K562 treated with DMSO at 1 percent for 12 hours (cell line): ENCODE data around the gene CEP164. TPM values are rescaled to one million over a fixed set of nuclear protein-coding genes. Genes with fewer than 3 reads are reported as not detected.

ENCODE experiments used
- total RNA-seq: library from RNA; unstranded; fragments of 300-600 nt; gene quantifications from 2 replicates; pipeline ENCODE4 v1.2.3, GENCODE V29; 2022; ENCODE audit not compliant: insufficient read depth

Gene CEP164
- total RNA-seq: 9.0 and 18.5 TPM in 2 replicates

GRCh38 chr11:117327567-117328374 is at the start of gene CEP164:
TSS of gene CEP164 (plus strand) at chr11:117327854. CDS start at chr11:117338587, 10,733 bp downstream.

GRCh38 chr11:117290809-117291396 is 36.8 kb upstream of the CEP164 start, which contains the start of gene BACE1-AS:
TSS of gene BACE1-AS (plus strand) at chr11:117291346.

GRCh38 chr11:117316197-117316961 is 11.3 kb upstream of the CEP164 start, which contains the start of gene BACE1:
TSS of gene BACE1 (minus strand) at chr11:117316256. CDS start at chr11:117315795, 461 bp downstream.

Other genes with a start within 250 kb of the CEP164 start
- gene SIK3, start 229.4 kb upstream of the CEP164 start, total RNA-seq: 3.7 and 10.7 TPM in 2 replicates
- gene PAFAH1B2, start 183.6 kb upstream of the CEP164 start, total RNA-seq: 12.2 and 29.6 TPM in 2 replicates
- gene SIDT2, start 149.1 kb upstream of the CEP164 start, total RNA-seq: 10.6 and 24.6 TPM in 2 replicates
- 4.8 and 8.8 TPM in 2 replicates for gene TAGLN, start 128.5 kb upstream of the CEP164 start, total RNA-seq
- 8.0 and 21.6 TPM in 2 replicates for gene PCSK7, start 95.8 kb upstream of the CEP164 start, total RNA-seq
- 7.1 and 12.5 TPM in 2 replicates for gene RNF214, start 95.2 kb upstream of the CEP164 start, total RNA-seq
- 0.78 and 3.7 TPM in 2 replicates for gene BACE1-AS, start 36.5 kb upstream of the CEP164 start, total RNA-seq
- gene BACE1, start 11.6 kb upstream of the CEP164 start, total RNA-seq: 0.15 and 1.5 TPM in 2 replicates